CD4-positive, alpha-beta T cell treated with Interleukin-17A for 4 hours (primary cell): ENCODE data around the gene BEST2.
"Not testable (repeated sequence)": the region's sequence is repeated elsewhere in the genome, so short reads cannot be mapped to it uniquely, and the experiment has no call there.

Experiments used
- DNase-seq: peaks from one replicate; pipeline ENCODE4 v3.0.0-alpha.2; 2020; ENCODE audit warnings: mixed read lengths

The BEST2 gene

GRCh38 chr19:12751635-12752034 is at the start of gene BEST2:
Gene BEST2 (plus strand): TSS chr19:12751791. CDS start chr19:12752593, 802 bp downstream.
- no peak for DNase-seq

DNA sequence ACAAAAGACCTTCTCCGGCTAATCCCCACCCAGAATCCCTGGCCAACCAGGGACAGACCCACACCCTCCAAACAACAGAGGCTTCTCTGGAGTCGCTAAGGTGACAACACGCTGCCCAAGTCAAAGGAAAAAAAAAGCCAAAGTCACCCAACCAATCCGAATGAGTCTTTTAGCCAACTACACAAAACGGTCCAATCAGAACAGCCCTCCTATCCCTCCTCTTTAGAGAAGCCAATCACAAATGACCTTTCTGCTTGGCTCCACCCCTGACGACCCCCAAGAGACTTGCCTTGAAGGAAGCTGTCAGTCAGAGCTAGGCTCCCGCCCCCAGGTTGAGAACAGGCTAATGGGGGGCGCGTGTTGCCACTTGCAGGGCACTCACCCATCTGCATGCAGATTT is 48.5 kb upstream of the BEST2 start:
- no peak for DNase-seq

DNA sequence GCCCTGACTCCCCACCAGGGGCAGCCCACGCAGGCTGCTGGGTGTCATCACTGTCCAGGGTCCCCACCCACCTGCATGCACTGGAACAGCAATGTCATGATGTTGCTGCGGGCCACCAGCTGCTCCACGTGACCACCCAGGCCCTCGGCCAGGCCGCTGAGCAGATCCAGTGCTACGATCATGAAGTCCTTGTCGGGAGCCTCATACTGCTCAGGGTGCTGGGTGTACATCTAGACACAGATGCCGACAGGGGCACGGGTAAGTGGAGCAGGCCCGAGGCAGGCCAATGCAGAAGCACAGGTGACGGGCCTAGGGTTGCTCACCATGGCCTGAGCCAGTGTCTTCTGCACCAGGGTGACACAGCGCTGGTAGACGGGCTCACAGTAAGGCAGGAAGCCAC is 46.4 kb upstream of the BEST2 start:
- no peak for DNase-seq

DNA sequence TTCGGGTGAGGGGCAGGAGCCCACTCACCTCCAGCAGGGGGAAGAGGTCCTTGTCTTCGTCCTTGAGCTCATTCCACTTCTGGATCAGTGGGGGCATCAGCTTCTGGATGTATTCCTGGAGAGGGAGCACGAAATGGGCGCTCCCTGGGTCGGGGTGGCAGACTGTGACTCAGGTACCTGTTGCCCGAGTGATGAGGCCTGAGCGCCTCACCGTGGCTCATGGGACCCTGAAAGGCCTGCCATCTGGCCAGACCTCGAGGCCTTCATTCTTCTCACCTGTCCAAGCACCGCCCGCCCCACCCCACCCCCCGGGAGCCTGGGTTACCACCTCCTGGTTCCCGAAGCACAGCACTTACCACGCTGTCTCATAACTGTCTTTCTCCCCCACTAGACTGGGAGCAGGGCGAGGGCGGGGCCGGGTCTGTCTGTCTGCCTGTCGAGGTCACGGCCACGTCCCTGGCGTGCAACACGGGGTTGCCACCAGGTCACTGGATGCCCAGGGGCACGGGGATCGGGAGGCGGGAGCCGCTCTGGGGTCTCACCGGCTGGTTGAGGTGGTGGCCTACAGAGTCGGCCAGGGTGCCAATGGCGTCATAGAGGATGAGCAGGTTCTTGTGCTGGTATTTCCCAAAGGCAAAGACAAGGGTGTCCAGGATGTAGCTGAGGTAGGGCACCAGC is 45.8 kb upstream of the BEST2 start:
- no peak for DNase-seq

DNA sequence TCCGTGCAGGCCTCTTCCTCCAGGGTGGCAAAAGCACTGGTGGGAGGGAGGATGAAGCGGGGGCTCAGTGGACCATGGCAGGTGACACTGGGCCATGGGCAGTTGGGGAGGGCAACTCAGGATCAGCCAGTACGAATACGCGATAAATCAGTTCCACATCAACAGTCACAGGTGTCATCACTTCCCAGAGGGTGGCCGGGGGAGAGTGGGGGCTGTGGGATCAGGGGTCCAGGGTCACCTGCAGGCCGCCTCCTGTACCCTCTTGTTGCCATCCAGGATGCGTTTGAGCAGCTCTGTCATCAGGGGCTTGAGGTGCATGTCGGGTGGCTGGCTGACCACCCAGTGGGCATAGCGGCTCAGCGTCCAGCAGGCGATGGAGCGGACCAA is 45.3 kb upstream of the BEST2 start:
- DNase-seq = no peak

- DNase-seq = no peak
Measured at GRCh38 chr19:12708641-12709040, 43.0 kb upstream of the BEST2 start.

DNA sequence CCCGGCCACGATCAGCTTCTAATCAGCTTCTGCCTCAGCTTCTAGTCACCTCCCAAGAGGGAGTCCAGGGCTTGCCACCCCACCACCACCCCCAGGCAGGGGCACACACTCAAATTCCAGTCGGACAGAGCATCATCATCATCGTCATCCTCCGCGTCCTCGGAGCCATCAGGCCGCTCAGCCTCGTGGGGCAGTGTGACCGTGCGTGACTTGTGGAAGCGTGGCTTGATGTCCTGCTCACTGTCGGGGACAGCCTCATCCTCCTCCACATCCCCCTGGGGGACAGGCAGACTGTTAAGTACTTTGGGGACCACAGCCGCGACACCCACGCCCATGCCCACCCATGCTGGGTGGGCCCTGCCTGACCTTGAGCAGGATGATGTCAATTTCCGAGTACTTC is 40.4 kb upstream of the BEST2 start:
- DNase-seq = no peak

- not testable (repeated sequence) for DNase-seq
Measured at GRCh38 chr19:12712077-12712476, 39.5 kb upstream of the BEST2 start.

- not testable (repeated sequence) for DNase-seq
Measured at GRCh38 chr19:12713304-12713703, 38.3 kb upstream of the BEST2 start.

GRCh38 chr19:12715102-12715501 is 36.5 kb upstream of the BEST2 start:
- DNase-seq = no peak

DNA sequence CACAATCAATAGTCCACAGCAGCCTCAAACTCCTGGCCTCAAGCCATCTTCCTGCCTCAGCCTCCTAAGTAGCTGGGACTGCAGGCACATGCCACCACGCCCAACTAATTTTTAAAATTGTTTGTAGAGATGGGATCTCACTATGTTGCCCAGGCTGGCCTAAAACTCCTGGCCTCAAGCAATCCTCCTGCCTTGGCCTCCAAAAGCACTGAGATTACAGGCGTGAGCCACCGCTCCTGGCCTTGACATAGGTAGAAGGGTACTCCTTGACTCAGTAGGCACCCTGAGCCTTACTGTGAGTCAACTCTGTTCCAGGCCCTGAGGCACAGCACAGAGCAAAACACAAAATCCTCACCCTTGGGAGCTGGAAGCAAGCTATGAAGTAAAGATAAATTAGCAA is 35.7 kb upstream of the BEST2 start:
- DNase-seq = no peak

DNA sequence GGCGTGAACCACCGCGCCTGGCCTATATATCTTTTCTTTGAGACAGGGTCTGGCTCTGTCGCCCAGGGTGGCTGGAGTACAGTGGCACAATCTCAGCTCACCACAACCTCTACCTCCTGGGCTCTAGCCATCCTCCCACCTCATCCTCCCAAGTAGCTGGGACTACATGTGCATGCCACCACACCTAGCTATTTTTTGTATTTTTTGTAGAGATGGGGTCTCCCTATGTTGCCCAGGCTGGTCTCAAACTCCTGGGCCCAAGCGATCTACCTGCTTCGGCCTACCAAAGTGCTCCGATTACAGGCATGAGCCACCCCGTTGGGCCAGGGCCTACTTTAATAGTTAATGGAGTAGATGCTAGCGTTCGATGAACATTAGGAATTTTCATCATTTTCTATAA is 31.3 kb upstream of the BEST2 start:
- no peak for DNase-seq

- DNase-seq = peak; percentile 42
Measured at GRCh38 chr19:12720851-12721655, 30.5 kb upstream of the BEST2 start.

DNA sequence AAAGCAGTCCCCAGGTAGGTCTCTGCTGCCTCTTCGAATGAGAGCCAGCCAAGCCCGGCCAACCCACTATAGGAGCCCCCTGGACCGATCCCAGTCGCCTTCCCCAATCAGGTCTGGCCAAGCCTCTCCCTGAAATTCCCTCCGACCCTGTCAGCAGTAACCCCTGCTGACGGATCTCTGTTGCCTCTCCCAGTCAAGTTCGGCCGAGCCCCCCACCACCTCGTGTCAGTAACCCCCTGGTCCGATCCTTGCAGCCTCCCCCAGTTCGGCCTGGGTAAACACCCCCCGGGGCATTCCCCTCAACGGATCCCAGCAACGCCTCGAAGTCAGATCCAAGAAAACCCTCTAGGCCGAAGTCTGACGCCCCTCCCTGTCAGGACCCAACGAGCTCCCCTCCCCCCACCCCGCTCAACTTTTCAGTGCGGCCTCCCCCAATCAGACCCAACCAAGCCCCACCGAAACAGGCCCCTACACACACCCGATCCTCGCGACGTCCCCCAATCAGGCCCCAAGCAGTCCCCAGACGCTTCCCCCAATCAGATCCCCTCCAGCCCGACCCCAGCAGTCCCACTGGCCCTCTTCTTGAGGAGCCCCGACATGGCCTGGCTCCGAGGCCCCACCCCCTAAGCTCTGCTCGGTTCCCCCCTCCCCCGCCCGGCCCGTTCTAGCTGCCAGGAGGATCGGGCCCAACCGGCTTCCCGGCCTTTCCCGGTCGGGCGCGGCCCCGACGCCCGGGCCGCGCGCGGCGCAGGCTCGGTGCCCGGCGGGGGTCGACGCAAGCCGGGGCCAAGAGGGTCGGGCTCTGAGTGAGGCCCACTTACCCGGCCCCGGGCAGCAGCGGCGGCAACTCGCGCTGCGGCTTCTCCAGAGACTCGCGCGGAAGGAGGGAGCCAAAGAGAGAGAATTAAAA is 29.7 kb upstream of the BEST2 start:
- peak; percentile 61 for DNase-seq

- peak; percentile 94 for DNase-seq
Measured at GRCh38 chr19:12722566-12723380, 28.8 kb upstream of the BEST2 start.

GRCh38 chr19:12723381-12723640 is 28.3 kb upstream of the BEST2 start:
- no peak for DNase-seq

GRCh38 chr19:12723641-12724426 is 27.8 kb upstream of the BEST2 start, which contains the start of gene TNPO2:
Gene TNPO2 (minus strand): TSS chr19:12723932. CDS start chr19:12720977, 2,955 bp downstream.
- DNase-seq = peak; percentile 73

DNA sequence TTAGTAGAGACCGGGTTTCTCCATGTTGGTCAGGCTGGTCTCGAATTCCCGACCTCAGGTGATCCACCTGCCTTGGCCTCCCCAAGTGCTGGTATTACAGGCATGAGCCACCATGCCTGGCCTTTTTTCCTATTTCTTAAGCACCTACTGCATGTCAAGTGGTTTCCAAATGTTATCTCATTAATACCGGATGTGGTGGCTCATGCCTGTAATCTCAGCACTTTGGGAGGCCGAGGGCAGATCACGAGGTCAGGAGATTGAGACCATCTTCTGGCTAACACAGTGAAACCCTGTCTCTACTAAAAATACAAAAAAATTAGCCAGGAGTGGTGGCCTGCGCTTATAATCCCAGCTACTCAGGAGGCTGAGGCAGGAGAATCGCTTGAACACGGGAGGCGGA is 26.0 kb upstream of the BEST2 start:
- not testable (repeated sequence) for DNase-seq

DNA sequence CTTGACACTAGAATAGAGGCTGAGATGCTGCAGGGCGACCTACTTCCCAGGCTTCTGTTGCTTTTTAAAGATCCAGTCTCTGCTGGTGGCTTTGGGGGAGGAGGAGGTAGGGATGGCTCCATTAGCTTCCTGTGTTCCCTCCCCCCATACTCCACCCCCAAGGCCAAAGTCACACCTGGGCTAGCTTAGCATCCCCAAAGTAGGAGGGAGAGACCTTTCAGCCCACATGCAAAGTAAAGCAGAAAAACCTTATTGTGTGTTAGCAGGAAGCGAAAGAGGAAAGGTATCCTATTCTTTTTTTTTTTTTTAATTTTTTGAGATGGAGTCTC is 24.6 kb upstream of the BEST2 start:
- no peak for DNase-seq

DNA sequence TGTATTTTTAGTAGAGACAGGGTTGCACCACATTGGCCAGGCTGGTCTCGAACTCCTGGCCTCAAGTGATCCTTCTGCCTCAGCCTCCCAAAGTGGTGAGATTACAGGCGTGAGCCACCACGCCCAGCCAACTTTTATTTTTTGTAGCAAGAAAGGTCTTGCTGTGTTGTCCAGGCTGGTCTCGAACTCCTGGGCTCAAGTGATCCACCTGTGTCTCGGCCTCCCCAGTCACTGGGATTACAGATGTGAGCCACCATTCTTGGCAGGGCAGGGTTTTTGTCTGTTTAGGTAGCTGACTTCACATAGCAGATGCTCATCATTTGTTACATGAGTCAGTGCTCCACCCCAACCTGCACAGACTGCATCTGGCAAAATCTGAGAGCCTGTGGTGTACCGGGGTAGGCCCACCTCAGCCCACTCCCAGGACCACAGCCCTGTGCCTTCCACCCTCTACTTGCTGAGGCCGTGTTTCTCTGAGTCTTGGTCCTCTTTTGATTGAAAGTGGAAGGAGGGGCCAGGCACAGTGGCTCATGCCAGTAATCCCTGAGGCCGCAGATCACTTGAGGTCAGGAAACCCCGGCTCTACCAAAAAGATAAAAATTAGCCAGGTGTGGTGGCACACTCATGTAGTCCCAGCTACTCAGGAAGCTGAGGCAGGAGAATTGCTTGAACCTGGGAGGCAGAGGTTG is 23.7 kb upstream of the BEST2 start:
- DNase-seq = no peak

DNA sequence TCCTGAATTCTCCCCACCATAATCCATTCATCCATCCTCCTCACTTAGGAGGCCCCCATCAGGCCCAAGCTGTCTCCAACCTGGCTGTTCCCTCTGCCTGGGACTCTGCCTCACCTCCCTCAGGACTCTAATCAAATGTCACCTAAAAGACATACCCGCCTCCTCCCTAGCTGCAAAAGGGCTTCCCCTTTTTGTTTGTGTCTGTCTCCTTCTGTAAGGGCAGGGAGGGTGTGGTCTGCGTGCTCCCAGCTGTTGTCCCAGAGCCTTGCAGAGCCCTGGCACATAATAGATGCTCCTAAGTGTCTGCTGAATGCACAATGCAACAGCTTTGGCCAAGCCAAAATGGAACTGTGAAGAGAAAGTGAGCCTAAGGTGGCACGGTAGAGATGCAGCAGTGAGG is 21.5 kb upstream of the BEST2 start:
- DNase-seq = no peak
